ENCODE results near the gene TBC1D9B.

DNA sequence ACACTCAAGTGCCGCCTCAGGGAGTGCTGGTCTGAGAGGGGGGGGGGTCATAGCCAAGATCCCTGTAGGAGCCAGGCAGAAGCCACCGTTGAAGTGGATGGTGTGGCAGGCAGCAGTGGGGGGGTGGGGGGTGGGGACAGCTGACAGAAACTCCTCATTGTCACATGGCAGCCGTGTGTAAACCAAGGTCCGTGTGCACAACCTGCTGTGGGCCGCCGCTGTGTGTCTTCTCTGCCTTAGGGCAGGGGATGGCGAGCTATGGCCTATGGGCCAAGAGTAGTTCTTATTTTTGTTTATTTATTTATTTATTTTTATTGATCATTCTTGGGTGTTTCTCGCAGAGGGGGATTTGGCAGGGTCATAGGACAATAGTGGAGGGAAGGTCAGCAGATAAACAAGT is 73.6 kb downstream of the TBC1D9B start:
- TF ChIP-seq, protein P1, sequence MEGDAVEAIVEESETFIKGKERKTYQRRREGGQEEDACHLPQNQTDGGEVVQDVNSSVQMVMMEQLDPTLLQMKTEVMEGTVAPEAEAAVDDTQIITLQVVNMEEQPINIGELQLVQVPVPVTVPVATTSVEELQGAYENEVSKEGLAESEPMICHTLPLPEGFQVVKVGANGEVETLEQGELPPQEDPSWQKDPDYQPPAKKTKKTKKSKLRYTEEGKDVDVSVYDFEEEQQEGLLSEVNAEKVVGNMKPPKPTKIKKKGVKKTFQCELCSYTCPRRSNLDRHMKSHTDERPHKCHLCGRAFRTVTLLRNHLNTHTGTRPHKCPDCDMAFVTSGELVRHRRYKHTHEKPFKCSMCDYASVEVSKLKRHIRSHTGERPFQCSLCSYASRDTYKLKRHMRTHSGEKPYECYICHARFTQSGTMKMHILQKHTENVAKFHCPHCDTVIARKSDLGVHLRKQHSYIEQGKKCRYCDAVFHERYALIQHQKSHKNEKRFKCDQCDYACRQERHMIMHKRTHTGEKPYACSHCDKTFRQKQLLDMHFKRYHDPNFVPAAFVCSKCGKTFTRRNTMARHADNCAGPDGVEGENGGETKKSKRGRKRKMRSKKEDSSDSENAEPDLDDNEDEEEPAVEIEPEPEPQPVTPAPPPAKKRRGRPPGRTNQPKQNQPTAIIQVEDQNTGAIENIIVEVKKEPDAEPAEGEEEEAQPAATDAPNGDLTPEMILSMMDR (conservative IDR thresholded peaks at IDR 0.05; ENCODE audit: low read depth, low read length): no peak
- TF ChIP-seq EZH2phosphoT487 (IDR thresholded peaks at IDR 0.05; ENCODE audit: borderline replicate concordance, low read length) (no peak), EZH2 (IDR thresholded peaks at IDR 0.05; ENCODE audit: low read length, unreplicated experiment) (no peak)
